ENCODE results near the gene TSPO. TPM values are rescaled to one million over a fixed set of nuclear protein-coding genes. Genes with fewer than 3 reads are reported as not detected.

Gene TSPO
- total RNA-seq, 1 donor from 2014 or later: 128 TPM

DNA sequence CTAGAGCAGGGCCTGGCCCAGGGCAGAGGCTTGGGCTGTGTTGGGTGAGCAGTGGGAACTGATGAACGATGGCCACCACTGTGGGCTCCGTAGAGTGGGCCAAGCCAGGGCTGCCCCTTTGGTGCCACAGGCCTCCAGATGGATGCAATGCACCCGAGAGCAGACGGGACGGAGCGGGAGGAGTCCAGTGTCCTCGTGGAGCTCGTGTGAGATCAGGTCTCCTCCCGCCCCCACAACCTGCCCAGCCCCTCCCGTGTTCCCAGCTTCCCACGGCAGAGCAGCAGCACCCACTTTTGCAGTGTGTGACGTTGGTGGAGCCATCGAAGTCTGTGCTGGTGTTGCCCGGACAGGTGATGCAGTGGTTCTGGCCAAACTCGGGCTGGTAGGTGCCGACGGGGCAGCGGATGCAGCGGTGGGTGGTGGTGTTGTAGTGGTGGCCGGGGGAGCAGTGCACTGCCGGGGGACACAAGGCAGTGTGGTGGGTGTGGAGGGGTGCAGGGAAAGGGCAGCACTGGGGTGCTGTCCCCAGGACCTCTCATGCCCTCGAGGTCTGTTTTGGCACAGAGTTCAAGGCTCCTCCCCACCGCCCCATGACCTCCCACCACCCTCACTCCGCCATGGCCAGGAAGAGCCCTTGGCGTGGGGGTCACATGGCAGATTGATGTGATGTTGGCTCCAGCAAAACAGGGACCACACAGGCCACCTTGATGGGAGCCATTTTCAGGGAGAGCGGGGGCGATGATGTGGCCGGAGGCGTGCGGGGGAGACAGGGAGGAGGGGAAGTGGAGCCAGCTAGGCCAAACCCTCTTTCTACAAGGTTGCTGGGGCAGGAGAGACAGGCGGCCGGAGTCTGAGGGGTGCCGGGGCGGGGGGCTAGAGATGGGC is 59.5 kb downstream of the TSPO start:
- DNase-seq: no peak

DNA sequence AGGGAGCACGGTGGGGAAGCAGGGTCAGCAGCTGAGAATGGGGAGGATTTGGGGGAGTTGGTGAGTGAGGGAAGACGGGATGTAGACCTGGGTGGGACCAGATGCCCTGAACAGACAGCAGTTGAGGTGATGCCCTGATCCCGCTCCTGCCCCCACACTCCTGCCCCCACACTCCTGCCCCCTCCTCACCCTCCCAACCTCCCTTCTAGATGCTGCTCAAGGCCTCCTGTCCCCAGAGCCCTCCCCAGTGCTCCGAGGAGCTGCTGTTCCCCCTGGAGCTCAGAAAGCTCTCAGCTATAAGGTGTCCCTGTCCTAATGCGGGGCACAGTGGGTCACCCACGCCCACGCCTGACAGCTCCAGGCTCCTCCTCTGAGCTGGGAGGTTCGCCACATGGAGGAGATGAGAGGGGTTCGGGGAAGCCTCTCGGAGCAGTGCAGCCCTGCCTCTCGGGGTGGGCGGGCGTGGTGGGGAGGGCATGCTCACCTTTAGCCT is 60.6 kb downstream of the TSPO start:
- no peak overlapping the region for H3K4me3 ChIP-seq
- no peaks in the 10 kb centered on the region for H3K4me1 ChIP-seq
- H3K27ac ChIP-seq (replicated peaks): no peak overlapping the region
- intact Hi-C loops (cut with micrococcal nuclease): no loop called here
- peaks cover 33% of the 10 kb centered on the region for H3K27me3 ChIP-seq (ENCODE audit: low read depth)
- TF ChIP-seq, protein P1, sequence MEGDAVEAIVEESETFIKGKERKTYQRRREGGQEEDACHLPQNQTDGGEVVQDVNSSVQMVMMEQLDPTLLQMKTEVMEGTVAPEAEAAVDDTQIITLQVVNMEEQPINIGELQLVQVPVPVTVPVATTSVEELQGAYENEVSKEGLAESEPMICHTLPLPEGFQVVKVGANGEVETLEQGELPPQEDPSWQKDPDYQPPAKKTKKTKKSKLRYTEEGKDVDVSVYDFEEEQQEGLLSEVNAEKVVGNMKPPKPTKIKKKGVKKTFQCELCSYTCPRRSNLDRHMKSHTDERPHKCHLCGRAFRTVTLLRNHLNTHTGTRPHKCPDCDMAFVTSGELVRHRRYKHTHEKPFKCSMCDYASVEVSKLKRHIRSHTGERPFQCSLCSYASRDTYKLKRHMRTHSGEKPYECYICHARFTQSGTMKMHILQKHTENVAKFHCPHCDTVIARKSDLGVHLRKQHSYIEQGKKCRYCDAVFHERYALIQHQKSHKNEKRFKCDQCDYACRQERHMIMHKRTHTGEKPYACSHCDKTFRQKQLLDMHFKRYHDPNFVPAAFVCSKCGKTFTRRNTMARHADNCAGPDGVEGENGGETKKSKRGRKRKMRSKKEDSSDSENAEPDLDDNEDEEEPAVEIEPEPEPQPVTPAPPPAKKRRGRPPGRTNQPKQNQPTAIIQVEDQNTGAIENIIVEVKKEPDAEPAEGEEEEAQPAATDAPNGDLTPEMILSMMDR (IDR thresholded peaks at IDR 0.05; ENCODE audit: borderline replicate concordance): no peak
- no peaks in the 10 kb centered on the region for H3K9me3 ChIP-seq (replicated peaks)
- no peaks in the 10 kb centered on the region for H3K36me3 ChIP-seq
- no peak for DNase-seq

More for the DNA sequence above, 59.5 kb downstream of the TSPO start:
- TF ChIP-seq, protein P1 (IDR thresholded peaks at IDR 0.05; ENCODE audit: borderline replicate concordance): no peak
- Histone ChIP-seq H3K27me3 (ENCODE audit: low read depth) (peaks cover 33% of the 10 kb centered on the region), H3K27ac (replicated peaks) (no peak overlapping the region), H3K4me1 (peaks cover 5% of the 10 kb centered on the region), H3K4me3 (no peak overlapping the region), H3K9me3 (replicated peaks) (no peaks in the 10 kb centered on the region), H3K36me3 (no peaks in the 10 kb centered on the region)
- intact Hi-C loops (cut with micrococcal nuclease): no loop called here

DNA sequence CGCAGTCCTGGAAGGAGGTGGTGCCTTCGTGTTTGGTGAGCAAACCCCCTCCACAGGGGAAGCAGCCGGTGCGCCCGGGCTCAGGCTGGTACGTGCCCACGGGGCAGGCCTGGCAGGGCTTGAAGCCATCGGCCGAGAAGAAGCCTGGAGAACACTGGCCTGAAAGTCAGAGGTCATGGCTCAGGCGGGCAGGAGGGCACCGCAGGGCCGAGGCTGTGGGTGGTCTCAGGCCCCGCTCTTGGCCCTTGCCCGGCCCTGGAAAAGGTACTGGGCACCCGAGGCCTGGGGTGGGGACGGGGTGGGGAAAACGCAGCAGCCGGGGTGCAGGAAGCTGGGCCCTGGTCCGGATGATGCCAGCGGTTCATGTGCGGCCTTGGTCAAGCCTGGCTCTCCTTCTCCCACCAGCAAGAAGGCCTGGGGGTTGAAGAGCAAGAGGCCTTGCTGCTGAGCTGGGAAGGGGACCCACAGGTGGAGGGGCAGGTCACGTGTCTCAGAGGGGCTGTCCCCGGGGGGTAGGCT is 61.1 kb downstream of the TSPO start:
- no peak for DNase-seq
- no peaks in the 10 kb centered on the region for H3K9me3 ChIP-seq (replicated peaks)
- TF ChIP-seq, protein P1 (IDR thresholded peaks at IDR 0.05; ENCODE audit: borderline replicate concordance): no peak
- no peaks in the 10 kb centered on the region for H3K36me3 ChIP-seq
- intact Hi-C loops (cut with micrococcal nuclease): no loop called here
- peaks cover 33% of the 10 kb centered on the region for H3K27me3 ChIP-seq (ENCODE audit: low read depth)
- H3K4me3 ChIP-seq: no peak overlapping the region
- no peak overlapping the region for H3K27ac ChIP-seq (replicated peaks)
- no peaks in the 10 kb centered on the region for H3K4me1 ChIP-seq

Other genes with a start within 250 kb of the TSPO start
- gene PACSIN2, start 136.4 kb upstream of the TSPO start, total RNA-seq: 64.8 TPM
- gene TTLL1, start 62.2 kb upstream of the TSPO start, total RNA-seq: 8.5 TPM
- 0.41 TPM for gene BIK, start 40.8 kb upstream of the TSPO start, total RNA-seq
- gene MCAT, start 8.2 kb upstream of the TSPO start, total RNA-seq: 16.4 TPM
- 12.6 TPM for gene TTLL12, start 35.6 kb downstream of the TSPO start, total RNA-seq
- 0.14 TPM for gene SCUBE1, start 191.8 kb downstream of the TSPO start, total RNA-seq